Sigmoid colon (tissue), 4 donors: ENCODE data around the gene SMYD1.

Experiments
- CTCF ChIP-seq, 4 experiments: fragments of 450-650 bp in 3 of 4; fragments of 200-600 bp in 1 of 4; IDR thresholded peaks; one replicate each; pipeline ENCODE4 v1.5.1; 2016 to 2019; ENCODE audit warnings: antibody characterized with exemption in 4 of 4, mild to moderate bottlenecking in 3 of 4, moderate library complexity in 2 of 4
- POLR2A ChIP-seq, 2 donors: fragments of 450-650 bp; IDR thresholded peaks; one replicate each; pipeline ENCODE4 v1.6.1; 2016; ENCODE audit warnings: antibody characterized with exemption in 2 of 2, mild to moderate bottlenecking in 2 of 2, moderate library complexity in 2 of 2
- POLR2AphosphoS5 ChIP-seq, 4 donors: sonication (generic); formaldehyde crosslinking; IDR thresholded peaks; one replicate each; pipeline ENCODE4 v1.6.1; 2017; ENCODE audit warnings: antibody characterized with exemption in 4 of 4

DNA sequence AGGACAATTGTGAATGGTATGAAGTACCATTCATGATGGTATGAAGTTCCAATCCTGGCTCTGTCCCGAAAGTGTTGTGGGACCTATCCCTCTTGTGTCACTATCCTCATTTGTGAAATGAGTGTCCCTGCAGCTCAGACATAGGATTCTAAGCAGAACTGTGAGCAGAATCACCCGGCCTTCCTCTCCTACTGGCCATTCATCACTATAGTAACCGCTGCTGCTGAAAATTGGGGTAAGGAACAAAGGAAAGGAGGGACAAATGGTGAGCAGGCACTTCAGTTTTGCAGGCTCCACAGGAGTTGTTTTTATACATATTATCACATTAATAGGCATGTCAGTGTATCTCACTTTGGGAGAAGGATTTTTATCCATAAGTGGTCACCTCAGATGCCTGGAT lies 27.4 kb downstream of the SMYD1 start:
- TF ChIP-seq POLR2A (IDR thresholded peaks at IDR 0.05): no peak
- no peak for TF ChIP-seq CTCF (IDR thresholded peaks at IDR 0.05)
- no peak for TF ChIP-seq POLR2AphosphoS5 (IDR thresholded peaks at IDR 0.05)
